Activated CD8-positive, alpha-beta T cell treated with anti-CD3 and anti-CD28 coated beads, Interleukin-2, amount 10 ng/mL, durations not matched to agents 7 days and 5 days (primary cell): ENCODE data around the gene KRT86. TPM values are rescaled to one million over a fixed set of nuclear protein-coding genes. Genes with fewer than 3 reads are reported as not detected.
A peak's percentile ranks its signal among the peaks of the same experiment; 100 is the strongest.
"Not testable (repeated sequence)": the region's sequence is repeated elsewhere in the genome, so short reads cannot be mapped to it uniquely, and the experiment has no call there.

Experiments
- ATAC-seq: fragments of 150-1000 bp; cut with Tn5 transposase; one replicate; pipeline ENCODE4 v1.10.0; 2021; ENCODE audit warnings: moderate library complexity
- CTCF ChIA-PET: fragments of 350-600 bp; sonication (Branson Sonifier 250); formaldehyde crosslinking; loops from one replicate; lab custom pipeline; 2021; ENCODE audit warnings: antibody characterized with exemption; lab: Charles Lee
- POLR2A ChIA-PET: fragments of 350-600 bp; sonication (Branson Sonifier 250); formaldehyde crosslinking; loops from one replicate; lab custom pipeline; 2021; ENCODE audit warnings: antibody characterized with exemption; lab: Charles Lee
- DNase-seq: peaks from one replicate; pipeline ENCODE4 v3.0.0-alpha.2; 2020
- H3K27ac Mint-ChIP-seq: one replicate; pipeline ENCODE4 v1.8.0; 2021; ENCODE audit warnings: mild to moderate bottlenecking, mixed read lengths
- H3K27me3 Mint-ChIP-seq: one replicate; pipeline ENCODE4 v1.8.0; 2021; ENCODE audit warnings: low read depth, mixed read lengths
- H3K36me3 Mint-ChIP-seq: one replicate; pipeline ENCODE4 v1.8.0; 2021; ENCODE audit warnings: low read depth, mixed read lengths
- H3K4me1 Mint-ChIP-seq: one replicate; pipeline ENCODE4 v1.8.0; 2021; ENCODE audit warnings: low read depth, mixed read lengths
- H3K4me3 Mint-ChIP-seq: one replicate; pipeline ENCODE4 v1.8.0; 2021; ENCODE audit warnings: mild to moderate bottlenecking, mixed read lengths
- H3K9me3 Mint-ChIP-seq: one replicate; pipeline ENCODE4 v1.8.0; 2022; ENCODE audit warnings: mixed read lengths; ENCODE audit not compliant: insufficient read depth
- total RNA-seq, 2 experiments: library from RNA; stranded (reverse); gene quantifications; one replicate each; pipeline ENCODE4 v1.2.3, GENCODE V29; 2021

KRT86 gene
- total RNA-seq, 2 experiments from 2014 or later: 1.1 TPM

GRCh38 chr12:52313926-52314325 lies 39.5 kb downstream of the KRT86 start:
- Mint-ChIP-seq H3K27me3 (peaks cover 40% of the 10 kb centered on the region), H3K27ac (no peak overlapping the region), H3K9me3 (no peaks in the 10 kb centered on the region), H3K4me1 (peaks cover 4% of the 10 kb centered on the region), H3K4me3 (no peak overlapping the region), H3K36me3 (no peaks in the 10 kb centered on the region)
- ATAC-seq: no peak
- ChIA-PET POLR2A (no interaction called here), CTCF (interaction anchor here (2.9 kb wide), 1 partner anchor 13 kb away, joined by 15 read pairs; no protein-coding TSS in a partner anchor)
- no peak for DNase-seq

- Mint-ChIP-seq H3K9me3 (no peaks in the 10 kb centered on the region), H3K36me3 (no peaks in the 10 kb centered on the region), H3K4me1 (peaks cover 6% of the 10 kb centered on the region), H3K4me3 (no peak overlapping the region), H3K27me3 (peaks cover 40% of the 10 kb centered on the region), H3K27ac (no peak overlapping the region)
- no peak for DNase-seq
- ATAC-seq: no peak
- CTCF ChIA-PET: interaction anchor here (2.1 to 2.9 kb wide), 2 partner anchors 13 to 35 kb away, joined by 7 to 15 read pairs; no protein-coding TSS in a partner anchor
- POLR2A ChIA-PET: no interaction called here
Observed at GRCh38 chr12:52314511-52314910, 40.1 kb downstream of the KRT86 start.

GRCh38 chr12:52315721-52316120 lies 41.3 kb downstream of the KRT86 start:
- H3K4me3 Mint-ChIP-seq, H3K9me3 Mint-ChIP-seq, H3K36me3 Mint-ChIP-seq, ATAC-seq, H3K4me1 Mint-ChIP-seq, H3K27ac Mint-ChIP-seq, POLR2A ChIA-PET: not testable (repeated sequence)
- peaks cover 39% of the 10 kb centered on the region for H3K27me3 Mint-ChIP-seq
- CTCF ChIA-PET: interaction anchor here (1.3 to 2.9 kb wide), 4 partner anchors 11 to 159 kb away, joined by 3 to 15 read pairs (median 6); no protein-coding TSS in a partner anchor
- peak; percentile 55 for DNase-seq

GRCh38 chr12:52316290-52316689 lies 41.8 kb downstream of the KRT86 start:
- no peak overlapping the region for H3K27ac Mint-ChIP-seq
- no peaks in the 10 kb centered on the region for H3K36me3 Mint-ChIP-seq
- CTCF ChIA-PET: interaction anchor here (1.3 to 2.9 kb wide), 4 partner anchors 11 to 159 kb away, joined by 3 to 15 read pairs (median 6); no protein-coding TSS in a partner anchor
- POLR2A ChIA-PET: no interaction called here
- no peak for DNase-seq
- peaks cover 35% of the 10 kb centered on the region for H3K27me3 Mint-ChIP-seq
- H3K9me3 Mint-ChIP-seq: no peaks in the 10 kb centered on the region
- peaks cover 6% of the 10 kb centered on the region for H3K4me1 Mint-ChIP-seq
- H3K4me3 Mint-ChIP-seq: no peak overlapping the region
- ATAC-seq: no peak

- Mint-ChIP-seq H3K27ac (no peak overlapping the region), H3K9me3 (no peaks in the 10 kb centered on the region), H3K27me3 (peaks cover 31% of the 10 kb centered on the region), H3K4me1 (peaks cover 6% of the 10 kb centered on the region), H3K36me3 (no peaks in the 10 kb centered on the region), H3K4me3 (no peak overlapping the region)
- POLR2A ChIA-PET: no interaction called here
- ATAC-seq (no peak), DNase-seq (no peak)
- CTCF ChIA-PET: interaction anchor here (1.4 to 2.9 kb wide), 3 partner anchors 10 to 95 kb away, joined by 5 to 15 read pairs (median 7); no protein-coding TSS in a partner anchor
Observed at GRCh38 chr12:52316701-52317100, 42.3 kb downstream of the KRT86 start.

- Mint-ChIP-seq H3K27me3 (peaks cover 28% of the 10 kb centered on the region), H3K36me3 (no peaks in the 10 kb centered on the region), H3K4me1 (peaks cover 6% of the 10 kb centered on the region), H3K27ac (no peak overlapping the region), H3K4me3 (no peak overlapping the region), H3K9me3 (no peaks in the 10 kb centered on the region)
- DNase-seq (no peak), ATAC-seq (no peak)
- ChIA-PET POLR2A (no interaction called here), CTCF (interaction anchor here (0.6 to 1.4 kb wide), 2 partner anchors 96 to 356 kb away, joined by 3 to 5 read pairs; no protein-coding TSS in a partner anchor)
Observed at GRCh38 chr12:52317468-52318052, 43.1 kb downstream of the KRT86 start.

GRCh38 chr12:52318241-52318990 lies 44.0 kb downstream of the KRT86 start:
- peaks cover 26% of the 10 kb centered on the region for H3K27me3 Mint-ChIP-seq
- H3K27ac Mint-ChIP-seq: no peak overlapping the region
- CTCF ChIA-PET: interaction anchor here (0.8 to 1.6 kb wide), 10 partner anchors 9 to 162 kb away, joined by 3 to 9 read pairs (median 3); no protein-coding TSS in a partner anchor
- DNase-seq (no peak), ATAC-seq (no peak)
- no peak overlapping the region for H3K4me3 Mint-ChIP-seq
- H3K9me3 Mint-ChIP-seq: no peaks in the 10 kb centered on the region
- H3K4me1 Mint-ChIP-seq: peaks cover 6% of the 10 kb centered on the region
- POLR2A ChIA-PET: interaction anchor here (0.7 kb wide), 1 partner anchor 9 kb away, joined by 3 read pairs; no protein-coding TSS in a partner anchor
- H3K36me3 Mint-ChIP-seq: no peaks in the 10 kb centered on the region

GRCh38 chr12:52319097-52319496 lies 44.7 kb downstream of the KRT86 start:
- Mint-ChIP-seq H3K27ac (no peak overlapping the region), H3K4me3 (no peak overlapping the region), H3K27me3 (peaks cover 26% of the 10 kb centered on the region), H3K36me3 (no peaks in the 10 kb centered on the region), H3K9me3 (no peaks in the 10 kb centered on the region), H3K4me1 (peaks cover 6% of the 10 kb centered on the region)
- DNase-seq (peak; percentile 40), ATAC-seq (peak; percentile 59)
- POLR2A ChIA-PET: interaction anchor here (0.7 kb wide), 1 partner anchor 9 kb away, joined by 3 read pairs; no protein-coding TSS in a partner anchor
- CTCF ChIA-PET: interaction anchor here (0.9 to 1.6 kb wide), 10 partner anchors 9 to 561 kb away, joined by 3 to 9 read pairs (median 3); no protein-coding TSS in a partner anchor

- ChIA-PET CTCF (interaction anchor here (0.8 to 1.0 kb wide), 2 partner anchors 150 to 162 kb away, joined by 3 read pairs; no protein-coding TSS in a partner anchor), POLR2A (interaction anchor here (0.7 kb wide), 1 partner anchor 676 kb away, joined by 4 read pairs; no protein-coding TSS in a partner anchor)
- ATAC-seq (no peak), DNase-seq (no peak)
- H3K4me3 Mint-ChIP-seq: no peak within 1 kb of the TSS
- H3K4me1 Mint-ChIP-seq: peaks cover 6% of the 10 kb centered on the region
- no peaks in the 10 kb centered on the region for H3K36me3 Mint-ChIP-seq
- peaks cover 35% of the 10 kb centered on the region for H3K27me3 Mint-ChIP-seq
- H3K27ac Mint-ChIP-seq: no peak within 1 kb of the TSS
- no peaks in the 10 kb centered on the region for H3K9me3 Mint-ChIP-seq
Observed at GRCh38 chr12:52320784-52321400, 46.4 kb downstream of the KRT86 start, which contains the start of gene KRT83. TSS of gene KRT83 (minus strand) at chr12:52321398. CDS start at chr12:52321335, 63 bp downstream.

- ChIA-PET POLR2A (interaction anchor here (0.7 kb wide), 1 partner anchor 676 kb away, joined by 4 read pairs; no protein-coding TSS in a partner anchor), CTCF (interaction anchor here (0.8 kb wide), 1 partner anchor 162 kb away, joined by 3 read pairs; no protein-coding TSS in a partner anchor)
- DNase-seq (no peak), ATAC-seq (no peak)
- no peak overlapping the region for H3K4me3 Mint-ChIP-seq
- peaks cover 6% of the 10 kb centered on the region for H3K4me1 Mint-ChIP-seq
- peaks cover 38% of the 10 kb centered on the region for H3K27me3 Mint-ChIP-seq
- no peaks in the 10 kb centered on the region for H3K36me3 Mint-ChIP-seq
- no peaks in the 10 kb centered on the region for H3K9me3 Mint-ChIP-seq
- no peak overlapping the region for H3K27ac Mint-ChIP-seq
Observed at GRCh38 chr12:52321418-52321817, 47.0 kb downstream of the KRT86 start.

- DNase-seq (no peak), ATAC-seq (no peak)
- H3K4me3 Mint-ChIP-seq: no peak overlapping the region
- no peak overlapping the region for H3K27ac Mint-ChIP-seq
- ChIA-PET POLR2A (no interaction called here), CTCF (interaction anchor here (7.3 kb wide), 1 partner anchor 12 kb away, joined by 50 read pairs; no protein-coding TSS in a partner anchor)
- peaks cover 38% of the 10 kb centered on the region for H3K27me3 Mint-ChIP-seq
- H3K9me3 Mint-ChIP-seq: no peaks in the 10 kb centered on the region
- H3K36me3 Mint-ChIP-seq: no peaks in the 10 kb centered on the region
- peaks cover 9% of the 10 kb centered on the region for H3K4me1 Mint-ChIP-seq
Observed at GRCh38 chr12:52322069-52322468, 47.6 kb downstream of the KRT86 start.
